Thymus (tissue), 11 donors: ENCODE measurements around the gene ABLIM1. TPM values are rescaled to one million over a fixed set of nuclear protein-coding genes. Genes with fewer than 3 reads are reported as not detected.
A peak's percentile ranks its signal among the peaks of the same experiment; 100 is the strongest.

Experiments used
- DNase-seq, 9 donors: peaks; one replicate each; pipeline ENCODE4 v3.0.0-alpha.2; 2013; ENCODE audit warnings: low spot score in 9 of 9, low read depth in 6 of 9, missing footprints in 1 of 9
- H3K27ac ChIP-seq, 2 donors: one replicate each; pipeline ENCODE4 v1.5.1; 2013; ENCODE audit warnings: control low read depth in 1 of 2, low read depth in 1 of 2, low read length in 1 of 2, mild to moderate bottlenecking in 1 of 2, moderate library complexity in 1 of 2
- H3K27me3 ChIP-seq, 2 donors: one replicate each; pipeline ENCODE4 v1.5.1; 2013; ENCODE audit warnings: low read length in 1 of 2; ENCODE audit not compliant: control insufficient read depth in 2 of 2, insufficient read depth in 1 of 2
- H3K36me3 ChIP-seq, 2 donors: one replicate each; pipeline ENCODE4 v1.5.1; 2013; ENCODE audit warnings: low read length in 1 of 2, mild to moderate bottlenecking in 1 of 2, moderate library complexity in 1 of 2; ENCODE audit not compliant: control insufficient read depth in 2 of 2, insufficient read depth in 2 of 2
- H3K4me1 ChIP-seq, 2 donors: one replicate each; pipeline ENCODE4 v1.5.1; 2013; ENCODE audit warnings: low read length in 2 of 2; ENCODE audit not compliant: control insufficient read depth in 2 of 2, insufficient read depth in 2 of 2
- H3K4me3 ChIP-seq, 2 donors: one replicate each; pipeline ENCODE4 v1.5.1; 2013; ENCODE audit warnings: low read length in 2 of 2, control low read depth in 1 of 2, mild to moderate bottlenecking in 1 of 2
- H3K9me3 ChIP-seq, 2 donors: one replicate each; pipeline ENCODE4 v1.5.1; 2013; ENCODE audit warnings: low read length in 1 of 2, mild to moderate bottlenecking in 1 of 2; ENCODE audit not compliant: control insufficient read depth in 2 of 2, insufficient read depth in 1 of 2
- WGBS: extraction: QIAGEN DNeasy Blood & Tissue Kit; methylation state at CpG from one replicate; pipeline ENCODE4 v1.1.7; 2013; 5-methylcytosine and 5-hydroxymethylcytosine counted together
- polyA plus RNA-seq: library from polyadenylated mRNA; stranded (reverse); fragments of 200-250 nt; gene quantifications from one replicate; pipeline ENCODE4 v1.2.3, GENCODE V29; 2013
- total RNA-seq: library from RNA; stranded (reverse); fragments of 120-200 nt; gene quantifications from one replicate; pipeline ENCODE4 v1.2.4, GENCODE V29; 2013
- donor health status: healthy.

The ABLIM1 gene
- total and polyA plus RNA-seq, 2 donors, result 43.3 to 49.1 TPM

GRCh38 chr10:114399576-114399975, 258.5 kb downstream of the ABLIM1 start:
- no peak overlapping the region for H3K4me3 ChIP-seq
- peaks cover 26 to 36% of the 10 kb centered on the region in 2 donors for H3K27me3 ChIP-seq
- no peaks in the 10 kb centered on the region for H3K36me3 ChIP-seq
- peaks cover 0 to 19% of the 10 kb centered on the region in 2 donors for H3K4me1 ChIP-seq
- WGBS, result 97% methylated on average over 6 of the region's 6 CpGs
- peaks cover 1 to 3% of the 10 kb centered on the region in 2 donors for H3K9me3 ChIP-seq
- no peak overlapping the region for H3K27ac ChIP-seq
- no peak for DNase-seq

- no peak overlapping the region for H3K27ac ChIP-seq
- H3K9me3 ChIP-seq, result peaks cover 1 to 3% of the 10 kb centered on the region in 2 donors
- peaks cover 18 to 29% of the 10 kb centered on the region in 2 donors for H3K27me3 ChIP-seq
- no peak for DNase-seq
- H3K4me1 ChIP-seq, result peaks cover 0 to 20% of the 10 kb centered on the region in 2 donors
- H3K36me3 ChIP-seq, result no peaks in the 10 kb centered on the region
- no peak overlapping the region for H3K4me3 ChIP-seq
- 95% methylated on average over 10 of the region's 10 CpGs for WGBS
These were observed 259.3 kb downstream of the ABLIM1 start for GRCh38 chr10:114398587-114399331.

GRCh38 chr10:114397651-114398145, 260.4 kb downstream of the ABLIM1 start:
- Histone ChIP-seq H3K4me1 (peaks cover 0 to 22% of the 10 kb centered on the region in 2 donors), H3K27me3 (peaks cover 10 to 18% of the 10 kb centered on the region in 2 donors), H3K27ac (peak overlapping the region; percentile 45 to 48), H3K36me3 (no peaks in the 10 kb centered on the region), H3K4me3 (no peak overlapping the region), H3K9me3 (no peaks in the 10 kb centered on the region)
- DNase-seq, result peak in 2 of 9 donors; percentile 14 to 41
- 39% methylated on average over 6 of the region's 6 CpGs for WGBS

GRCh38 chr10:114396464-114396863, 261.6 kb downstream of the ABLIM1 start:
- Histone ChIP-seq H3K27me3 (peaks cover 0 to 6% of the 10 kb centered on the region in 2 donors), H3K9me3 (no peaks in the 10 kb centered on the region), H3K4me3 (no peak overlapping the region), H3K36me3 (no peaks in the 10 kb centered on the region), H3K27ac (no peak overlapping the region), H3K4me1 (peaks cover 0 to 21% of the 10 kb centered on the region in 2 donors)
- DNase-seq, result no peak
- WGBS, result 91% methylated on average over 2 of the region's 2 CpGs

GRCh38 chr10:114395366-114396022, 262.6 kb downstream of the ABLIM1 start:
- H3K9me3 ChIP-seq, result no peaks in the 10 kb centered on the region
- DNase-seq, result no peak
- 71% methylated on average over 6 of the region's 6 CpGs for WGBS
- peaks cover 0 to 21% of the 10 kb centered on the region in 2 donors for H3K4me1 ChIP-seq
- no peak overlapping the region for H3K4me3 ChIP-seq
- no peaks in the 10 kb centered on the region for H3K36me3 ChIP-seq
- H3K27ac ChIP-seq, result no peak overlapping the region
- no peaks in the 10 kb centered on the region for H3K27me3 ChIP-seq

GRCh38 chr10:114394531-114394930, 263.5 kb downstream of the ABLIM1 start:
- no peaks in the 10 kb centered on the region for H3K27me3 ChIP-seq
- H3K27ac ChIP-seq, result no peak overlapping the region
- no peaks in the 10 kb centered on the region for H3K9me3 ChIP-seq
- WGBS, result 21% methylated on average over 6 of the region's 6 CpGs
- H3K36me3 ChIP-seq, result no peaks in the 10 kb centered on the region
- H3K4me1 ChIP-seq, result peaks cover 0 to 21% of the 10 kb centered on the region in 2 donors
- H3K4me3 ChIP-seq, result no peak overlapping the region
- DNase-seq, result no peak

GRCh38 chr10:114393886-114394285, 264.2 kb downstream of the ABLIM1 start:
- peaks cover 0 to 21% of the 10 kb centered on the region in 2 donors for H3K4me1 ChIP-seq
- no peak overlapping the region for H3K4me3 ChIP-seq
- no peaks in the 10 kb centered on the region for H3K27me3 ChIP-seq
- H3K36me3 ChIP-seq, result no peaks in the 10 kb centered on the region
- 98% methylated on average over 7 of the region's 7 CpGs for WGBS
- H3K9me3 ChIP-seq, result no peaks in the 10 kb centered on the region
- H3K27ac ChIP-seq, result no peak overlapping the region
- DNase-seq, result no peak

GRCh38 chr10:114393482-114393881, 264.6 kb downstream of the ABLIM1 start:
- no peak for DNase-seq
- H3K27me3 ChIP-seq, result no peaks in the 10 kb centered on the region
- 86% methylated on average over 11 of the region's 11 CpGs for WGBS
- no peak overlapping the region for H3K4me3 ChIP-seq
- peak overlapping the region in 1 of 2 donors; percentile 45 for H3K27ac ChIP-seq
- H3K36me3 ChIP-seq, result no peaks in the 10 kb centered on the region
- no peaks in the 10 kb centered on the region for H3K9me3 ChIP-seq
- peaks cover 0 to 21% of the 10 kb centered on the region in 2 donors for H3K4me1 ChIP-seq
